ENCODE data around the gene RTCB.
"Not testable (repeated sequence)": the region's sequence is repeated elsewhere in the genome, so short reads cannot be mapped to it uniquely, and the experiment has no call there.

Gene RTCB

GRCh38 chr22:32385681-32386080 is 26.4 kb downstream of the RTCB start:
- no peak for DNase-seq

- no peak for DNase-seq
These were observed 31.1 kb downstream of the RTCB start for GRCh38 chr22:32380991-32381390.

DNA sequence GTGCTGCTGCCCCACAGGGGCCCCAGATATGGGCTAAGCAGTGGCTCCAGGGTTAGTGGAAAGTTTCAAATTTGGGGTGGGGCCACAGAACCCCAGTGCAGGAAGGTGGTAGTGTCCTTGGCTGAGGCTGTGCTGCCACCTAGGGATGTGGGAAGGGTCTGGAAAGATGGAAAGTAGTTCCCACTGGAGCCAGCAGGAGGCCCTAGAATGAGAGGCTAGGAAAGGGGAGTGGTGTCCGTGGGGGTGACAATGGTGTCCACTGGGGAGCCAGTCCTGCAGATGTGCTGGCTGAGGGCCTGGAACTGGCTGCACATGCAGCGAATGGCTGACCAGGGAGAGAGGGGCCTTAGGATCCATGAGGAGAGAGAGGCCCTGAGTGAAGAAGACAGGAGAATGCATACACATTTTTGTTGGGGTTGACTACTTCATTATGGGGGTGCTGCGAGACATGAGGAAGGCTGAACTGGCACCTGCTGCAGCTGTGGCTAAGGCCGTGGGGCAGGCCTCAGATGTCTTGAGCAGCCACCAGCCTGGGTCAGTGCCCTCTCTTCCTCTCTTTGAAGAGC is 33.3 kb downstream of the RTCB start:
- DNase-seq = no peak

GRCh38 chr22:32376681-32377080 is 35.4 kb downstream of the RTCB start:
- DNase-seq = no peak

GRCh38 chr22:32375678-32376450 is 36.2 kb downstream of the RTCB start:
- no peak for DNase-seq

DNA sequence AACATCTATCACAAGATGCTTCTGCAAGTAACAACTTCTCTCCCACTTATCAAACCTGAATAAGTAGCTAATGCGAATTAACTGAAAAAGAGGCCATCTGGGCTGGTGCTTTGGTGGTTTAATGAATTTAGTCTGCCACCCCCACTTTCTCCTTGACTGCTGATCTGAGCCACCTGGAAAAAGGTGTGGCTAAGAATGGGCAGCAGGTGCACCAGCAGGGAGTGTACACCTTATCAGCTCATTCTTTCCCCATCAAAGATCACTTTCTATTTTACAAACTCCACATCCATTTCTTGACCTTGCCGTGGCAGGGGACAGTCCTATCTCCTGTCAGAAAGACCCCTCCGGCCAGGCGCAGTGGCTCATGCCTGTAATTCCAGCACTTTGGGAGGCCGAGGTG is 47.8 kb downstream of the RTCB start:
- DNase-seq = no peak

GRCh38 chr22:32361257-32361656 is 50.8 kb downstream of the RTCB start:
- no peak for DNase-seq

DNA sequence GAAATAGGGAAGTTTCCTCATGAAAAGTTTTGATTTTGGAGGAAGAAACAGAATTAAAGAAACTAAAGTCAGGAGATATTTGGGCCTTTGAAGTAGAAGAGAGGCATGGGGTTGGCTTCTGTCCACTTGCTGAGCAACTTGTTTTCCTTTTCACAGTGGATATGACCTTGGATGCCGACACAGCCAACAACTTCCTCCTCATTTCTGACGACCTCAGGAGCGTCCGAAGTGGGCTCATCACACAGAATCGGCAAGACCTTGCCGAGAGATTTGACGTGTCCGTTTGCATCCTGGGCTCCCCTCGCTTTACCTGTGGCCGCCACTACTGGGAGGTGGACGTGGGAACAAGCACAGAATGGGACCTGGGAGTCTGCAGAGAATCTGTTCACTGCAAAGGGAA is 52.0 kb downstream of the RTCB start:
- DNase-seq = not testable (repeated sequence)

GRCh38 chr22:32357567-32357966 is 54.5 kb downstream of the RTCB start, which contains the start of gene RFPL3:
Gene RFPL3, plus strand, starts transcription at chr22:32357867. Its CDS starts 205 bp downstream, at chr22:32358072.
- not testable (repeated sequence) for DNase-seq

DNA sequence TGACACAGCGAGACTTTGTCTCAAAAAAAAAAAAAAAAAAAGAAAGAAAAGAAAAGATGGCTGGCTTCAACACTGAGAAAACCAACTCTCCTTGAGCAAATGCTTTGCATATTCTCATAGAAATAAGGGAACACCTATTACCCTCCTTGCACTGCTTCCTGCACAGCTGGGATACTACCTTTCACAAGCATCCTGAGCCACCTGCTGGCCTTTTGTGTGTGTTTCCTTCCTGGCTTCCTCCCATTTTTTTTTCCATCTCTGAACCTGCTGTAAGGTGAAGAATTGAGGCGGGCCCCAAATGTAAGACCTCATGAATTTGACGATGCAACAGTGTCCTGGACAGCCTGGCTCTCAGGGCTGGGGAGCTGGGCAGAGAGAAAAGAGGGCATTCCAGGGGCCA is 56.3 kb downstream of the RTCB start:
- DNase-seq = no peak

DNA sequence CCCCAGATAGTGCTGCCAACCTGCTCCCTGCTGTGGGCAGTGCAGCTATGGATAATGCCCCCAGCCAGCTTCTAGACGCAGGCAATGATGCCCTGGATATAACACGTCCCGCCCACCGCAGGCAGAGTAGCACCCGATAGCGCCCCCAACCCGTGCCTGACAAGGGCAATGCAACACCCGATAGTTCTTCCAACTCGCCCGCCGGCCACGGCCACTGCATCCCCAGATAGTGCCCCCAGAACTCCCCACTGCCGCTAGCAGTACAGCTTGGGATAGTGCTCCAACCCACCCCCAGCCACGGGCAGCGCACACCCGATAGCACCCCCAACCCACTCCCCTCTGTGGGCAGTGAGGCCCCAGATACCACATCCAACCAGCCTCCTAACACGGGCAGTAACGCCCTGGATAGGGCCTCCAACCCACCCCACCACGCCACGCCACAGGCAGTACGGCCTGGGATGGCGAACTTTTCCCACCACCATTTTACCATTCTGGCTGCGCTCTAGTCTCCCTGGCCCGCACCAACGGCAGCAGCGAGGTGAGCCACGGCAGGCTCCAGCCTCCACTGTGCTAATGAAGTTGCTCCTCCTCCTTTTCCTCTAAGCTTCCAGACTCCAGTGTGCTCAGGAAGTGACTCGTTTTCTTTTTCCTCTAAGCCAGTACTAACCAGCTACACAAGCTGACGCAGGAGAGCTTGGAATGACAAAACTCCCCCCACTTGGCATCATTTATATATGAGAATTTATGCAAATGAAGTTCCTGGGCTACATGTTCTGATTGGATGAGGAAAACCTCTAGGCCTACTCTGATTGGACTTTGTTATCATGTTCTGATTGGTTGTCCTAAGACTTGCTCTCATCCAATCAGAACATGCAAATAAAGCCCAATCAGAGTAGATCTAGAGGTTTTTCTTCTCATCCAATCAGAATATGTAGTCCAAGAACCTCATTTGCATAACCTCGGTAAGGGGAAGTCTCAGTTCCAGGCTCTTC is 57.4 kb downstream of the RTCB start:
- no peak for DNase-seq

DNA sequence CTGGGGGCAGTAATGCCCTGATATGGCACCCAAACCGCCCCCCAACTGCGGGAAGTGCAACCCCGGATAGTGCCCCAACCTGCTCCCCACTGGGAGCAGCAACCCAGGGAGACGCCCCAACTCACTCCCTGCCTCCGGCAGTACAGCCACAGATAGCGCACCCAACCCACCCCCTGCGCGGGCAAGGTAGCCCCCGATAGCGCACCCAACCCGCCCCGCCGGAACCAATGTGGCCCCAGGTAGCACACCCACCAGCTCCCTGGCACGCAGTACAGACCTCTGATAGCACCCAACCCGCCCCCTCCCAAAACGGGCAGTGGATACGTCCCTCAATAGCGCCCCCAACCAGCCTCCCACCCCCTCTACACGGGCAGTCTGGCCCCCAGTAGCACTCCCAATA is 58.2 kb downstream of the RTCB start:
- no peak for DNase-seq

GRCh38 chr22:32353292-32353691 is 58.8 kb downstream of the RTCB start:
- DNase-seq = no peak

DNA sequence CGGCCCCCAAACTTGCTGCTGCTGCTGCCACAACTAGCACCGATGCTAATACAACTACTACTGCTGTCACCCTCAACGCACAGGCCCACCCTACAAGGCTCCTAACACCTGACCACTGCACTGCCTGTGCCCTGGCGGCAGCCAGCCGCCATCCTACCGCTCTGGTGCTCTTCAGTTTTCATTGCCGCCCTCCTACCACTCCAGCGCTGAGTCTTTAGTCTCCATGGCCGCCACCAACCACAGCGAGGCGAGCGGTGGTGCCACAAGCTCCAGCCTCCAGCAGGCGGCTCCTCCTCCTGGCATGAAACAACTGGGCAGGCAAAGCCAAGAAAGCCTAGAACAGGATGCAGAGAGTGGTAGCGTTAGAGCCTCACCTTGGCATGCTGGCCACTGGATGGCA is 59.4 kb downstream of the RTCB start:
- no peak for DNase-seq

- DNase-seq = not testable (repeated sequence)
These were observed 60.2 kb downstream of the RTCB start for GRCh38 chr22:32351875-32352274.

- DNase-seq = no peak
These were observed 63.9 kb downstream of the RTCB start for GRCh38 chr22:32348031-32348611.

- no peak for DNase-seq
These were observed 68.1 kb downstream of the RTCB start for GRCh38 chr22:32343941-32344340.

DNA sequence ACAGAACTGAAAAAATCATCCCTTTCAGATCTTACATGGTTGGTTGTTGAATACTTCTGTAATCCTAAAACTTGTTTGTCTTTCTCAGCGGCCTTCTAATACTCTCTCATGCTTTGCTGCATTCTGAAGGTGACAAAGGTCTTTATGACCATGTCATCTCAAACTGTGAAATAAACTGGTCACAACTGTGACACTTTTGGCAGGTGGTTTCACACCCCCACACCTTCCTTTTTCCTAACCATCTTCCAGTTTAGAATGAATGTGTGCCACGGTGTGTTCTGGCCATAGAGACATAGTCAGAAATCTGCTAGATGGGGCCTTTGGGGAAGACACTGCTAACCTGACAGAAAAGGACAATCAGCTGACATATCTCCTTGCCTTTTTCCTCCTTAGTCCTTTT is 69.1 kb downstream of the RTCB start:
- DNase-seq = no peak

- DNase-seq = no peak
These were observed 70.8 kb downstream of the RTCB start for GRCh38 chr22:32341122-32341740.

DNA sequence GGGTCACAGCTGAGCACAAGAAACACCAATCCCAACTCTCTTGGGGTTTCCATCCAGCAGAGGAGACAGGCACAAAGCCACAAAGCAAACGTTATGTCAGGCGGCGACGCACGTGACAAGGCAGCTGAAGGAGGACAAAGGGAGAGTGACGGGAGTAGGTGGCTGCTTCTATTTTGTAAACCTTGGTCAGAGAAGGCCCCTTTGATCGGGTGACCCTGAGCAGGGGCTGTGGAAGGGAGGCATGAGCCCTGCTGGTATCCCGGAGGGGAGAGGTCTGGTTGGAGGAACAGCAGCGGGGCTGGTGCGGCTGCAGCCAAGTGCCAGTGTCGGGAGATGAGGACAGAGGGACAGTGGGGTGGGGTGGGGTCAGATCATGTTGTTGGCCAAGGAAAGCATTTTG is 71.6 kb downstream of the RTCB start:
- no peak for DNase-seq

DNA sequence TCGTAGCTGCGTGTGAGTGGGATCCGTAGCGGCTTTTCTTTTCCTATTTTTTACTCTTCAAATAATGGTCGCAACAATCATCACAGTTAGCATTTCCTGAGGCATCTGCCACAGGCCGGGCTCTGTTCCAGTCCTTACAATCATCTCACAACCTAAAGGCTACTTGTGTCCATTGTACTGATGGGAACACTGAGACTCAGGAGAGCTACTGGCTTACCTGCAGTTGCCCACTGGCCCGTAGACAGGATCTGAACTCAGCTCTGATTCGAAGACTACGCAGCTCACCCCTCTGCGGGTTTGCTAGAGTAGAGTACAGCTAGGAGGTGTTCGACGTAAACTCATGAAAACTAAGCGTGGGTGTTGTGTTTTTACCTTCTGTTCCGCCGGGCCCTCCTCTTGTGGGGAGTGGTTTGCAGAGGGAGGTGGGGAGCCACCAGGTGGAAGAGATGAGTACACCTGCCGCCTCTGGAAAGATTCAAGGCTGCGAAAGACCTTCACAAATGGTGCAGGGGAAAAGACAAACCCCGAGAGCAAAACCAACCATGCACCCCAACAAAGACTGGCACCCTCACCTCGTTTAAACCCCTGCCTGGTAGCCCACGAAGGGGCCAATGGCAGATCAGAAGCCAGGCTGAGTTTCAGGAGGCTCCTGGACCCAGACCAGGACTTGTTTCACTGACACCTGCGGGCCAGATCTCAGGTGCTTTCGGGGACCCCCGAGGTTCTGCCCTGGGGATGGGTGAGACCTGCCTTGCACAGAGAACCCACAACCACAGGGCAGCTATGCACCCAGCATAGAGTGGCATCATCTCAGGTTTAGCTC is 72.6 kb downstream of the RTCB start:
- DNase-seq = no peak

- no peak for DNase-seq
These were observed 73.3 kb downstream of the RTCB start for GRCh38 chr22:32338757-32339156.

All from NCI-H2227 treated with DMSO at 0.1 percent for 48 hours (cell line).